Spleen (tissue), 11 donors: ENCODE data around the gene HMBS. TPM values are rescaled to one million over a fixed set of nuclear protein-coding genes. Genes with fewer than 3 reads are reported as not detected.

Source experiments
- DNase-seq: peaks from one replicate; pipeline ENCODE4 v3.0.0-alpha.2; 2020
- H3K27ac ChIP-seq, 8 donors: fragments of 200-600 bp; sonication (generic) in 7 of 8; 1 replicate in 4 of 8; 2 replicates in 4 of 8; pipeline versions ENCODE4 v1.5.0 to v1.8.0; 2016 to 2021; ENCODE audit warnings: inconsistent platforms in 4 of 8, mild to moderate bottlenecking in 4 of 8, moderate library complexity in 1 of 8
- H3K27me3 ChIP-seq, 7 donors: fragments of 200-600 bp; sonication (generic) in 6 of 7; replicated peaks in 1 of 7; 1 replicate in 4 of 7; 2 replicates in 3 of 7; pipeline versions ENCODE4 v1.5.0 to v1.8.0; 2016 to 2021; ENCODE audit warnings: inconsistent platforms in 3 of 7, mild to moderate bottlenecking in 1 of 7
- H3K36me3 ChIP-seq, 6 donors: fragments of 200-600 bp; sonication (generic) in 5 of 6; 1 replicate in 4 of 6; 2 replicates in 2 of 6; pipeline versions ENCODE4 v1.5.0 to v1.8.0; 2016 to 2021; ENCODE audit warnings: inconsistent platforms in 2 of 6
- H3K4me1 ChIP-seq, 6 donors: fragments of 200-600 bp; sonication (generic) in 5 of 6; 1 replicate in 3 of 6; 2 replicates in 3 of 6; pipeline versions ENCODE4 v1.5.0 to v1.8.0; 2016 to 2021; ENCODE audit warnings: inconsistent platforms in 3 of 6
- H3K4me3 ChIP-seq, 8 donors: fragments of 200-600 bp; sonication (generic) in 7 of 8; 1 replicate in 4 of 8; 2 replicates in 4 of 8; pipeline versions ENCODE4 v1.5.0 to v1.8.0; 2016 to 2021; ENCODE audit warnings: inconsistent platforms in 4 of 8, mild to moderate bottlenecking in 4 of 8, moderate library complexity in 2 of 8
- H3K9me3 ChIP-seq, 8 donors: fragments of 200-600 bp; sonication (generic) in 7 of 8; 1 replicate in 4 of 8; 2 replicates in 4 of 8; pipeline versions ENCODE4 v1.5.0 to v1.8.0; 2016 to 2021; ENCODE audit warnings: inconsistent platforms in 4 of 8
- POLR2A ChIP-seq, 3 donors: fragments of 450-650 bp; IDR thresholded peaks; one replicate each; pipeline ENCODE4 v1.5.1; 2017; ENCODE audit warnings: antibody characterized with exemption in 3 of 3, mild to moderate bottlenecking in 1 of 3
- POLR2AphosphoS5 ChIP-seq, 3 donors: sonication (generic); formaldehyde crosslinking; IDR thresholded peaks; one replicate each; pipeline ENCODE4 v1.5.1; 2017; ENCODE audit warnings: antibody characterized with exemption in 3 of 3
- WGBS, 5 donors: extraction: QIAGEN DNeasy Blood & Tissue Kit in 3 of 5; methylation state at CpG; one replicate each; pipeline versions ENCODE4 v1.1.5 to v1.1.7; 2013 to 2018; 5-methylcytosine and 5-hydroxymethylcytosine counted together
- intact Hi-C: fragments of 100-400 bp; cut with DNase I; formaldehyde crosslinking; loops from one replicate; pipeline ENCODE4 v1.15.0; 2023; ENCODE audit warnings: low total_unique reads
- polyA plus RNA-seq, 3 donors: library from polyadenylated mRNA; stranded (reverse); fragments of 200-250 nt; gene quantifications; one replicate each; pipeline ENCODE4 v1.2.1, GENCODE V29; 2013
- total RNA-seq, 7 donors: library from RNA; depleted of rRNA in 3 of 7; stranded (reverse); fragments of >200 nt in 3 of 7; fragmentation: NEBNext Ultra II Directional in 4 of 7; extraction: Animal tissue kit (Norgen Biotek cat#: 25700) in 4 of 7; gene quantifications; one replicate each; pipeline versions ENCODE4 v1.1.0 to v1.2.1, GENCODE V29; 2016 to 2021
- TF ChIP-seq, protein P1 (sequence below), 11 experiments: fragments of 200-600 bp in 7 of 11; fragments of 450-650 bp in 4 of 11; sonication (generic) in 4 of 11; IDR thresholded peaks in 8 of 11; conservative IDR thresholded peaks in 3 of 11; 1 replicate in 7 of 11; 2 replicates in 4 of 11; pipeline versions ENCODE4 v1.4.0 to v1.8.0; 2016 to 2021; ENCODE audit warnings: antibody characterized with exemption in 11 of 11, inconsistent platforms in 4 of 11, mild to moderate bottlenecking in 1 of 11
- donor health status: healthy with polysubstance abuse.
- donor health status: DM: no; HTN: no; CAD: no; lungs with moderate emphysema.
- donor health status: DM: no; HTN: no; CAD: no.
- donor health status: Bipolar disorder and iron deficiency.
- donor health status: healthy.
- donor health status: DM: no; HTN: no; CAD: no.
- donor health status: DM: yes; HTN: yes; CAD: no.

Gene HMBS
- total and polyA plus RNA-seq, 10 donors = 7.4 to 42.6 (median 19.8) TPM

DNA sequence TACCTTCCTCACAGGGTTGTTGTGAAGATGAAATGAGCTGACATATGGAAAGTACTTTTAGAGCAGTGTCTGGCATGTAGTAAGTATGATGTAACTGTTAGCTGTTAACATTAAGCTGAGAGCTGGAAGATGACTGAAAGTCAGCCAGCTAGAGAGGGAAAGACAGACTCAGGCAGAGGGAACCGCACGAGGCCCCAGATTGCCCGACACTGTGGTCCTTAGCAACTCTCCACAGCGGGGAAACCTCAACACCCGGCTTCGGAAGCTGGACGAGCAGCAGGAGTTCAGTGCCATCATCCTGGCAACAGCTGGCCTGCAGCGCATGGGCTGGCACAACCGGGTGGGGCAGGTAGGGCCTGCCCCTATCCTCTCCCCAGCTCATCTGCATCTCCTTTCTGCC, 6.5 kb downstream of the HMBS start:
- WGBS, 5 donors = 85 to 91% (median 88%) methylated on average over 9 of the region's 9 CpGs
- intact Hi-C loops = loop anchor here (10.0 kb wide), 1 partner anchor 104 kb away; no protein-coding TSS in a partner anchor
- Histone ChIP-seq H3K27me3 (no peaks in the 10 kb centered on the region), H3K9me3 (no peaks in the 10 kb centered on the region), H3K27ac (peak overlapping the region in 2 of 8 donors; percentile 4), H3K36me3 (peaks cover 0 to 19% (median 0%) of the 10 kb centered on the region in 6 donors), H3K4me3 (no peak overlapping the region), H3K4me1 (peaks cover 14 to 76% (median 39%) of the 10 kb centered on the region in 6 donors)
- TF ChIP-seq POLR2AphosphoS5 (IDR thresholded peaks at IDR 0.05) = no peak
- TF ChIP-seq POLR2A (IDR thresholded peaks at IDR 0.05) = no peak
- TF ChIP-seq, protein P1, sequence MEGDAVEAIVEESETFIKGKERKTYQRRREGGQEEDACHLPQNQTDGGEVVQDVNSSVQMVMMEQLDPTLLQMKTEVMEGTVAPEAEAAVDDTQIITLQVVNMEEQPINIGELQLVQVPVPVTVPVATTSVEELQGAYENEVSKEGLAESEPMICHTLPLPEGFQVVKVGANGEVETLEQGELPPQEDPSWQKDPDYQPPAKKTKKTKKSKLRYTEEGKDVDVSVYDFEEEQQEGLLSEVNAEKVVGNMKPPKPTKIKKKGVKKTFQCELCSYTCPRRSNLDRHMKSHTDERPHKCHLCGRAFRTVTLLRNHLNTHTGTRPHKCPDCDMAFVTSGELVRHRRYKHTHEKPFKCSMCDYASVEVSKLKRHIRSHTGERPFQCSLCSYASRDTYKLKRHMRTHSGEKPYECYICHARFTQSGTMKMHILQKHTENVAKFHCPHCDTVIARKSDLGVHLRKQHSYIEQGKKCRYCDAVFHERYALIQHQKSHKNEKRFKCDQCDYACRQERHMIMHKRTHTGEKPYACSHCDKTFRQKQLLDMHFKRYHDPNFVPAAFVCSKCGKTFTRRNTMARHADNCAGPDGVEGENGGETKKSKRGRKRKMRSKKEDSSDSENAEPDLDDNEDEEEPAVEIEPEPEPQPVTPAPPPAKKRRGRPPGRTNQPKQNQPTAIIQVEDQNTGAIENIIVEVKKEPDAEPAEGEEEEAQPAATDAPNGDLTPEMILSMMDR (IDR thresholded peaks at IDR 0.05 in 8 of 11, conservative IDR thresholded peaks at IDR 0.05 in 3 of 11) = no peak
- DNase-seq = no peak

DNA sequence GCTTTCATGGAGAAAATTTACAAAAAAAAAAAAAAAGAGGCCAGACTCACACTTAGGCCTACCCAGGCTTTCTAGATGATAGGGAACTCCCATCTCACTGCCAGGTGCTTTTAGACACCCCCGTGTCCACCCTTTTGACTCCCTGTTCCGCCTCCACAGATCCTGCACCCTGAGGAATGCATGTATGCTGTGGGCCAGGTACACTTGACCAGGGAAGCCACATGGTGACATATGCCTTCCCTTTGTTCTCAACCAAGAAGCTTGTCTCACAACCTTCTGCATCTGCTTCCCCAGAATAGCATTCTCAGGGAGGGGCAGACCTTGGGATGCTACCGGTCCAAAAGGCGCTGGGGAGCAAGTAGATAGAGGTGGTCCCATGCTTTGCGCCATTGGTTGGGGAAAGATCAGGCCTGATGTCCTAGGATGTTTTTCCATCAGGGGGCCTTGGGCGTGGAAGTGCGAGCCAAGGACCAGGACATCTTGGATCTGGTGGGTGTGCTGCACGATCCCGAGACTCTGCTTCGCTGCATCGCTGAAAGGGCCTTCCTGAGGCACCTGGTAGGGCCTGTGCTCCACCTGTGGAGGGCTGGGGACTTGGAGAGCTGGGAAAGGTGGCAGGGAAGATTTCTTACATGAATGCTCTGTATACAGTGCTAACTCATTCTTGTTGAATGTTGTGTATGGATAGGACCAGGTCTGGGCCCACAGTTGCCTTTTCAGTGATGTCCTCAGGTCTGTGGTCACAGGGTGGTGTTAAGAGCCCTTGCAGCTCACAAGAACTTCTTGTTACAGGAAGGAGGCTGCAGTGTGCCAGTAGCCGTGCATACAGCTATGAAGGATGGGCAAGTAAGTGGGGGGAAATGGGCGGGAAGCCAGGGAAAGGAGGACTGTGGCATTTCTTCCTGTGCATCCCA, 7.5 kb downstream of the HMBS start:
- Histone ChIP-seq H3K27me3 (no peaks in the 10 kb centered on the region), H3K4me1 (peaks cover 14 to 76% (median 40%) of the 10 kb centered on the region in 6 donors), H3K36me3 (peaks cover 0 to 29% (median 8%) of the 10 kb centered on the region in 6 donors), H3K4me3 (peak overlapping the region in 3 of 8 donors; percentile 0 to 83 (median 1)), H3K9me3 (no peaks in the 10 kb centered on the region), H3K27ac (peak overlapping the region in 3 of 8 donors; percentile 95 to 96 (median 96))
- no peak for DNase-seq
- 85 to 89% (median 87%) methylated on average over 13 of the region's 13 CpGs for WGBS, 5 donors
- intact Hi-C loops = loop anchor here (10.0 kb wide), 1 partner anchor 103 kb away; no protein-coding TSS in a partner anchor
- TF ChIP-seq, protein P1 (IDR thresholded peaks at IDR 0.05 in 8 of 11, conservative IDR thresholded peaks at IDR 0.05 in 3 of 11) = no peak
- TF ChIP-seq POLR2A (IDR thresholded peaks at IDR 0.05) (no peak), POLR2AphosphoS5 (IDR thresholded peaks at IDR 0.05) (no peak)

DNA sequence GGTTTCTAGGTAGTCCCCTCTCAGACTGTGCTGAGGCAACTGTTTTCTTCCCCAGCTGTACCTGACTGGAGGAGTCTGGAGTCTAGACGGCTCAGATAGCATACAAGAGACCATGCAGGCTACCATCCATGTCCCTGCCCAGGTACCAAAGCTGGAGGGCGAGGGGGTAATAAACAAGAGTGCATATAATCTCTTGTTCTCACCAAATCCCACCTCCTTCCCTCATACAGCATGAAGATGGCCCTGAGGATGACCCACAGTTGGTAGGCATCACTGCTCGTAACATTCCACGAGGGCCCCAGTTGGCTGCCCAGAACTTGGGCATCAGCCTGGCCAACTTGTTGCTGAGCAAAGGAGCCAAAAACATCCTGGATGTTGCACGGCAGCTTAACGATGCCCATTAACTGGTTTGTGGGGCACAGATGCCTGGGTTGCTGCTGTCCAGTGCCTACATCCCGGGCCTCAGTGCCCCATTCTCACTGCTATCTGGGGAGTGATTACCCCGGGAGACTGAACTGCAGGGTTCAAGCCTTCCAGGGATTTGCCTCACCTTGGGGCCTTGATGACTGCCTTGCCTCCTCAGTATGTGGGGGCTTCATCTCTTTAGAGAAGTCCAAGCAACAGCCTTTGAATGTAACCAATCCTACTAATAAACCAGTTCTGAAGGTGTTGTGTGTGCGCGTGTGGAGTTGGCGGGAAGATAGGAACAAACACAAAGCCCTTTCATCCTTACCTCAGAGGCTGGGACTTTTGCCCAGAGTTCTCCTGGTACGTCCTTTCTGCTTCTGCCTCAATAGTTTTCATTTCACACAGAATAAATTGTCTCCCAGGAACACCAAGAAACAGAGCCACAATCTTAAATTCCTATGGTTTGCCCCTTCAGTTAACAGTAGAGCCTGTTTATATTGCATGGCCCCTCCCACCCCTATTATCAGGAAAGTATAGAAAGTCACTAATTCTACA, 8.5 kb downstream of the HMBS start:
- Histone ChIP-seq H3K27ac (peak overlapping the region in 7 of 8 donors; percentile 91 to 97 (median 95)), H3K36me3 (peaks cover 0 to 38% (median 17%) of the 10 kb centered on the region in 6 donors), H3K27me3 (no peaks in the 10 kb centered on the region), H3K4me3 (peak overlapping the region in 7 of 8 donors; percentile 76 to 93 (median 83)), H3K9me3 (no peaks in the 10 kb centered on the region), H3K4me1 (peaks cover 14 to 74% (median 40%) of the 10 kb centered on the region in 6 donors)
- DNase-seq = no peak
- intact Hi-C loops = loop anchor here (10.0 kb wide), 1 partner anchor 102 kb away; no protein-coding TSS in a partner anchor
- WGBS, 5 donors = 57 to 70% (median 61%) methylated on average over 11 to 12 of the region's 12 CpGs
- no peak for TF ChIP-seq POLR2A (IDR thresholded peaks at IDR 0.05)
